ENCODE measurements around the gene MFSD6.

MFSD6 gene

DNA sequence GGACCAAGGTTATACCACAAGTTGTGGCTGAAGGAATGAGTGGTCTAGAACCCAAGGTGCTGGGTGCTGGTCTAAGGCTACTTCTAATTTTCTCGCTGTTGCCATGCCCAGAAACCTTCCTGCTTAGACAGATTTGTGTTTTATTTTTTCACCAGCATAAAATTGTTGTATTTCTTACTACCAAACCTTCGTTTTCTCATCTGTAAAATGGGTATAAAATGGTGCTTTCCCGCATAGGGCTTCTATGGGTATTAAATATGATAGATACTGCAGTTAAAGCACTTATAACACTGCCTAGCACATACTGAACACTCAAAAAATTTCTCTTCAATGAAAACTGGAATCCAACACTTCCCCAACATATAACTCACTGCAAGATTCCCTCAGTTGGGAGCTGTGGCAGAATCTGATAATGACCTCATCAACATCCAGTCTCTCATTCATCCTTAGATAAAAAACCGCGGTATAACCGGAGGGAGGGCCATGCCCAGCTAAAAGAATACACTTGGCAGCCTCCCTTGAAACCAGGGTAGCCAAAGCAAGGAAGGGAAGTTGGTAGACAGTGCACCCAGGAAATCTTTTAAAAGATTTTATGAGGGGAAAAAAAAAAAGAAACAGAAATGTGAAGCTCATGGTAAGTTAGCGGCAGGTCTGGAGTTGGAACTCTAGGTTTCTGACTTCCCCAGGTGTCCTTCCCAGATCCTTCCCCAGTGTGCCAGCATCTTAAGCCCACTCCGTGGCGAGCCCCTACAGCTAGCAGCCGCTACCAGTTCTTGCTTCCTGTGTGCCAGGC, 125.2 kb downstream of the MFSD6 start:
- in situ Hi-C loops (cut with MboI; ENCODE audit: low sequenced_read_pairs, unreplicated experiment), result no loop called here
- no peak for DNase-seq (ENCODE audit: low spot score)
- TF ChIP-seq, protein P1, sequence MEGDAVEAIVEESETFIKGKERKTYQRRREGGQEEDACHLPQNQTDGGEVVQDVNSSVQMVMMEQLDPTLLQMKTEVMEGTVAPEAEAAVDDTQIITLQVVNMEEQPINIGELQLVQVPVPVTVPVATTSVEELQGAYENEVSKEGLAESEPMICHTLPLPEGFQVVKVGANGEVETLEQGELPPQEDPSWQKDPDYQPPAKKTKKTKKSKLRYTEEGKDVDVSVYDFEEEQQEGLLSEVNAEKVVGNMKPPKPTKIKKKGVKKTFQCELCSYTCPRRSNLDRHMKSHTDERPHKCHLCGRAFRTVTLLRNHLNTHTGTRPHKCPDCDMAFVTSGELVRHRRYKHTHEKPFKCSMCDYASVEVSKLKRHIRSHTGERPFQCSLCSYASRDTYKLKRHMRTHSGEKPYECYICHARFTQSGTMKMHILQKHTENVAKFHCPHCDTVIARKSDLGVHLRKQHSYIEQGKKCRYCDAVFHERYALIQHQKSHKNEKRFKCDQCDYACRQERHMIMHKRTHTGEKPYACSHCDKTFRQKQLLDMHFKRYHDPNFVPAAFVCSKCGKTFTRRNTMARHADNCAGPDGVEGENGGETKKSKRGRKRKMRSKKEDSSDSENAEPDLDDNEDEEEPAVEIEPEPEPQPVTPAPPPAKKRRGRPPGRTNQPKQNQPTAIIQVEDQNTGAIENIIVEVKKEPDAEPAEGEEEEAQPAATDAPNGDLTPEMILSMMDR (IDR thresholded peaks at IDR 0.05; ENCODE audit: borderline replicate concordance, control extremely low read depth, extremely low read depth, insufficient read depth, missing control alignments), result no peak

DNA sequence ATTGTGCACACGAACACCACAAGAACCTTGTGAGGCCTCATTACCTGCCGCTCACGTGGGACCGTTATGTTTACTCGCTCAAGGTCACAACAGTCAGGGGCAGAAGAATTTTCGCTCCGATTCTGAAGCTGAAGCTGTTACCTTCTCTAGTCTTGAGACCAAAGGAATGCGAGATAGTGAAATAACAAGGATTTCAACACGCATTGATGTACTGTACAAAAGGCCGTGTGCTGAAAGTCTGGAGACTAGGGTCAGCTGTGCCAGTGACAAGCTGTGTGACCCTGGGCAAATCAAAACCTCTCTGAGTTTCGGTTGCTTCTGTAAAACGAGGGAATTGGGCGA, 125.8 kb downstream of the MFSD6 start:
- no peak for DNase-seq (ENCODE audit: low spot score)
- in situ Hi-C loops (cut with MboI; ENCODE audit: low sequenced_read_pairs, unreplicated experiment), result no loop called here
- TF ChIP-seq, protein P1 (IDR thresholded peaks at IDR 0.05; ENCODE audit: borderline replicate concordance, control extremely low read depth, extremely low read depth, insufficient read depth, missing control alignments), result no peak

DNA sequence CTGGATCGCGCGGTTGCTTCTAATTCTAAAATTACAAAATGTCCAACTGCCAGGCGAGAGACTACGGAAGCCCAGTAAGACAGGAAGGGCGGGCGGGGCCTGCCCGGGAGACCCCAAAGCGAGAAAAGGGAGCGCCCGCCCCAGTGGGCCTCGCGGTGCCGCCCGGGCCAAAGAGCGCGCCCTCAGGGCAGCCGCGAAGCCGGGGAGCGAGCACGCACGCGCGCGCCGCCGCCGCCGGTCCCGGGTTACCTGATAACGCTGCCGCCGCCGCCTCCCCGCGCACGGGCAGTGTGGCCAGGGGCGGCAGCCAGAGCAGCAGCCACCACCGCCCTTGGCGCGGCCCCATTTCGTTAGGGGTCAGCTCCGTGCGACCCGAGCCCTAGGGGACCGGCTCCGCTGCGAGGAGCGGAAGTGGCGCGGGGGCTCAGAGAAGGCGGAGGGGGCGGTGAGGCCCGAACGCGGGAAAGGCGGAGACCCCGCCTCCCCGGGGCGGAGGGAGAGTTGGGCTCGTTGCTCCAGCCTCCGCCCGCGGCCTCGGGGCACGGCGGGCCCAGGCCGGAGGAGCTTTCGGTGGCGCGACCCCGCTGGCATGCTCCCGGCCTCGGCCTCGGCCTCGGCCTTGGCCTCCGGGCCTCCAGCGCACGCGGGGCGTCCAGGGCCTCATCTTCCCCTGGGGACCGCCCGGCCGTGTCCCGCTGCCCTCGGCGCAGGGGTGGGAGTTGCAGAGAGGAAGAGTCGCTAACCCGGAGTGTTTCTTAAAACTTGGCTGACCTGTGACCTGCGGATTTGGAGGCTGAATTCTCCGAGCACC, 126.4 kb downstream of the MFSD6 start, which contains the start of gene NEMP2:
TSS of gene NEMP2 (minus strand) at position 413 of the 811 bp plus-strand sequence. CDS start at position 346, 67 bp downstream.
- in situ Hi-C loops (cut with MboI; ENCODE audit: low sequenced_read_pairs, unreplicated experiment), result no loop called here
- DNase-seq (ENCODE audit: low spot score), result peak; percentile 88
- TF ChIP-seq, protein P1 (IDR thresholded peaks at IDR 0.05; ENCODE audit: borderline replicate concordance, control extremely low read depth, extremely low read depth, insufficient read depth, missing control alignments), result no peak

DNA sequence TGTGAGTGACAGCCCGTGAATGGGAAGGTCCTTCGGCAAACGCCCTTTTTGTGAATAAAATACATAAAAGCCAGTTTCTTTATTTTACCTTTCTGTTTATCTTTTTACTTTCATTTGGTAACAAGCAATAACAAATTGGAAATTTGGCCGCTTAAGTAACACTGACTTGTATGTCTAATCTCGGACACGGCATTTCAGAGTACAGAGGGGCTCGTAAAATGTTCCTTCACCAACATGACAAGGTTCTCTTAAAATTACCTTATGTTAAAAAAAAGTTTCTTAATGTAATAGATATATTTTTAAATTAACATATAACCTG, 126.9 kb downstream of the MFSD6 start:
- no peak for DNase-seq (ENCODE audit: low spot score)
- in situ Hi-C loops (cut with MboI; ENCODE audit: low sequenced_read_pairs, unreplicated experiment), result no loop called here

DNA sequence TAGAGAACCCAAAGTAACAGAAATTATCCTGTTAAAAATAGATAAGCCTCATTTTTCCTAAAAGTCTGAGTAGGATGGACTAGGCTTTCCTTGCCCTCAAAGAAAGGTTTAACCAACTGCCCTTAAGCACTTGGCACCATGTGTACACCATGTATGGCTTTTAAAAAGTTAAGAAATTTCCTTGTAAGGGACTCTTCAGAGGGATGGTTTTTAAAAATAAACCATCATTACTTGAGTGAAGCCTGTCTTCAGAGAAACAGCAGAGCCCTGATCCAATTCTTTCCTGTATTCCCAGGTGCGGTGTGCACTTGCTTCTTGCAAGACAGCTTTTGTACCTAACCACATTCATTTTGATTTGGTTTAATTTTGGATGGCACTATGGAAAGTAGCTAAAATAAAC, 127.4 kb downstream of the MFSD6 start:
- TF ChIP-seq, protein P1 (IDR thresholded peaks at IDR 0.05; ENCODE audit: borderline replicate concordance, control extremely low read depth, extremely low read depth, insufficient read depth, missing control alignments), result no peak
- in situ Hi-C loops (cut with MboI; ENCODE audit: low sequenced_read_pairs, unreplicated experiment), result no loop called here
- DNase-seq (ENCODE audit: low spot score), result no peak

More for the DNA sequence above, 126.9 kb downstream of the MFSD6 start:
- TF ChIP-seq, protein P1 (IDR thresholded peaks at IDR 0.05; ENCODE audit: borderline replicate concordance, control extremely low read depth, extremely low read depth, insufficient read depth, missing control alignments), result no peak

DNA sequence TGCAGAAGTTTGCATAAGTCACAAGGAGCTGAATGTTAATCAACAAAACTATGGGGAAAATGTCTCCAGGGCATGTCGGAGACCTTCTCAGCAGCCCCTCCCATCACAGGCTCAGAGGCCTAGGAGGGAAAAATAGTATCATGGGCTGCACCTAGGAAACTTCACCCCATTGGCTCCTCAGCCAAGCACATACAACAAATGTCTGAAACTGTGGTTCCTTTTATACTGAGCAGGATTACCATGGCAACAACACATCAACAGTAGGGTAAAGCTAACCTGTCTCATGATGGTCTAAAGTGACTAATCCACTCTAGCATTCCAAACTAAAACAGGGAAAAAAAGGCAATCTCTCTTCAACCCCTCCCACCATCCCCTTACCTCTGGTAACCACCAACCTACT, 129.6 kb downstream of the MFSD6 start:
- no peak for DNase-seq (ENCODE audit: low spot score)
- in situ Hi-C loops (cut with MboI; ENCODE audit: low sequenced_read_pairs, unreplicated experiment), result no loop called here
- TF ChIP-seq, protein P1 (IDR thresholded peaks at IDR 0.05; ENCODE audit: borderline replicate concordance, control extremely low read depth, extremely low read depth, insufficient read depth, missing control alignments), result no peak
